PC-3 (cell line): ENCODE data around the gene SDHAF1. TPM values are rescaled to one million over a fixed set of nuclear protein-coding genes. Genes with fewer than 3 reads are reported as not detected.
A peak's percentile ranks its signal among the peaks of the same experiment; 100 is the strongest.

Source experiments
- ATAC-seq: fragments of 200-7000 bp; cut with Tn5 transposase; 2 replicates; pipeline ENCODE4 v1.9.1; 2020; ENCODE audit warnings: mild to moderate bottlenecking, moderate library complexity
- BruUV-seq: library from RNA; stranded (reverse); fragments of 400-500 nt; replicated peaks from 2 replicates; lab custom pipeline; 2021; lab: Mats Ljungman, UMichigan
- CTCF ChIA-PET: fragments of 300-600 bp; sonication (Branson Sonifier 250); formaldehyde crosslinking; loops from one replicate; lab custom pipeline; 2022; ENCODE audit warnings: antibody characterized with exemption; lab: Charles Lee
- POLR2A ChIA-PET: fragments of 300-600 bp; sonication (Branson Sonifier 250); formaldehyde crosslinking; loops from one replicate; lab custom pipeline; 2022; ENCODE audit warnings: antibody characterized with exemption; ENCODE audit not compliant: unreplicated experiment; lab: Charles Lee
- DNase-seq: peaks from one replicate; pipeline ENCODE4 v3.0.0-alpha.2; 2015
- H2AFZ ChIP-seq: fragments of 300-600 bp; sonication (generic); 2 replicates; pipeline ENCODE4 v1.6.0; 2016; ENCODE audit warnings: antibody characterized with exemption, low read length
- H3F3A ChIP-seq: fragments of 300-600 bp; sonication (generic); one replicate; pipeline ENCODE4 v1.6.0; 2017; ENCODE audit warnings: antibody characterized with exemption, low read length, control low read depth, mild to moderate bottlenecking; ENCODE audit not compliant: unreplicated experiment
- H3K27ac ChIP-seq: fragments of 300-600 bp; sonication (generic); 2 replicates; pipeline ENCODE4 v1.5.1; 2016; ENCODE audit warnings: mild to moderate bottlenecking, low read length
- H3K27me3 ChIP-seq: fragments of 300-600 bp; sonication (generic); 2 replicates; pipeline ENCODE4 v1.6.1; 2016; ENCODE audit warnings: low read length, mixed read lengths
- H3K36me3 ChIP-seq: fragments of 300-600 bp; sonication (generic); 2 replicates; pipeline ENCODE4 v1.6.1; 2016; ENCODE audit warnings: low read depth, mixed run types, low read length, mixed read lengths
- H3K4me1 ChIP-seq: fragments of 300-600 bp; sonication (generic); 2 replicates; pipeline ENCODE4 v1.5.1; 2016; ENCODE audit warnings: low read length; ENCODE audit not compliant: insufficient read depth
- H3K4me2 ChIP-seq: fragments of 300-600 bp; sonication (generic); 2 replicates; pipeline ENCODE4 v1.6.0; 2016; ENCODE audit warnings: low read length
- H3K4me3 ChIP-seq: fragments of 300-600 bp; sonication (generic); 2 replicates; pipeline ENCODE4 v1.5.1; 2016; ENCODE audit warnings: mild to moderate bottlenecking, low read length, mixed read lengths
- H3K79me2 ChIP-seq: fragments of 300-600 bp; sonication (generic); 2 replicates; pipeline ENCODE4 v1.6.1; 2017; ENCODE audit warnings: low read length, mixed read lengths
- H3K9ac ChIP-seq: fragments of 300-600 bp; sonication (generic); 2 replicates; pipeline ENCODE4 v1.6.0; 2016; ENCODE audit warnings: mild to moderate bottlenecking, low read length
- H3K9me2 ChIP-seq: fragments of 300-600 bp; sonication (generic); replicated peaks from 2 replicates; pipeline ENCODE4 v1.6.1; 2016; ENCODE audit warnings: mixed run types, low read length, mixed read lengths
- H3K9me3 ChIP-seq: fragments of 300-600 bp; sonication (generic); 2 replicates; pipeline ENCODE4 v1.6.1; 2016; ENCODE audit warnings: low read length, mixed read lengths
- H4K20me1 ChIP-seq: fragments of 300-600 bp; sonication (generic); 2 replicates; pipeline ENCODE4 v1.6.1; 2016; ENCODE audit warnings: low read length, mixed read lengths
- CTCF ChIP-seq: fragments of 300-600 bp; sonication (generic); conservative IDR thresholded peaks from 2 replicates; pipeline ENCODE4 v1.5.1; 2017; ENCODE audit warnings: antibody characterized with exemption, low read depth, mild to moderate bottlenecking, low read length
- EZH2 ChIP-seq: fragments of 300-600 bp; sonication (generic); IDR thresholded peaks from one replicate; pipeline ENCODE4 v1.6.1; 2017; ENCODE audit warnings: antibody characterized with exemption, mild to moderate bottlenecking, low read length; ENCODE audit not compliant: unreplicated experiment
- EZH2phosphoT487 ChIP-seq: fragments of 300-600 bp; sonication (generic); IDR thresholded peaks from 2 replicates; pipeline ENCODE4 v1.6.1; 2018; ENCODE audit warnings: mild to moderate bottlenecking, antibody characterized with exemption, low read length, borderline replicate concordance
- intact Hi-C: fragments of 100-400 bp; cut with micrococcal nuclease; formaldehyde crosslinking; loops from 2 replicates; pipeline ENCODE4 v1.9.0; 2023
- total RNA-seq: library from RNA; depleted of rRNA; stranded (reverse); fragments of >200 nt; gene quantifications from 2 replicates; pipeline ENCODE4 v1.2.3, GENCODE V29; 2014; rRNA removed

SDHAF1 gene
- total RNA-seq, 1 experiment from 2014 or later = 24.5 TPM

GRCh38 chr19:36041831-36042230, 46.8 kb downstream of the SDHAF1 start:
- Histone ChIP-seq H3K9me2 (no peaks in the 10 kb centered on the region), H3K79me2 (no peaks in the 10 kb centered on the region), H3K36me3 (no peaks in the 10 kb centered on the region), H3K27me3 (no peaks in the 10 kb centered on the region), H3K27ac (no peak overlapping the region), H3F3A (no peaks in the 10 kb centered on the region), H3K9me3 (no peaks in the 10 kb centered on the region), H3K4me2 (no peak overlapping the region), H4K20me1 (no peaks in the 10 kb centered on the region), H3K9ac (no peak overlapping the region), H3K4me3 (no peak overlapping the region), H2AFZ (no peak overlapping the region), H3K4me1 (no peaks in the 10 kb centered on the region)
- ATAC-seq (no peak), DNase-seq (peak; percentile 9)
- CTCF ChIA-PET = no interaction called here
- POLR2A ChIA-PET = no interaction called here
- TF ChIP-seq EZH2phosphoT487 (no peak), CTCF (no peak), EZH2 (no peak)
- intact Hi-C loops = no loop called here
- BruUV-seq = no TSS peak

- POLR2A ChIA-PET = no interaction called here
- BruUV-seq = no TSS peak
- Histone ChIP-seq H2AFZ (no peak overlapping the region), H3K9ac (no peak overlapping the region), H3F3A (no peaks in the 10 kb centered on the region), H3K4me1 (no peaks in the 10 kb centered on the region), H3K4me3 (no peak overlapping the region), H3K36me3 (no peaks in the 10 kb centered on the region), H3K27me3 (no peaks in the 10 kb centered on the region), H4K20me1 (no peaks in the 10 kb centered on the region), H3K4me2 (no peak overlapping the region), H3K9me2 (no peaks in the 10 kb centered on the region), H3K9me3 (no peaks in the 10 kb centered on the region), H3K27ac (no peak overlapping the region), H3K79me2 (no peaks in the 10 kb centered on the region)
- intact Hi-C loops = no loop called here
- CTCF ChIA-PET = no interaction called here
- TF ChIP-seq EZH2phosphoT487 = no peak
- no peak for TF ChIP-seq EZH2
- no peak for TF ChIP-seq CTCF
- ATAC-seq = no peak
- no peak for DNase-seq
These were observed 49.0 kb downstream of the SDHAF1 start for GRCh38 chr19:36043952-36044351.

Other genes starting within 250 kb of the SDHAF1 start
- gene U2AF1L4, start 249.8 kb upstream of the SDHAF1 start, total RNA-seq = 7.8 and 16.4 TPM in 2 replicates
- 34.3 and 42.9 TPM in 2 replicates for gene PSENEN, start 249.5 kb upstream of the SDHAF1 start, total RNA-seq
- 4.6 and 8.2 TPM in 2 replicates for gene LIN37, start 246.6 kb upstream of the SDHAF1 start, total RNA-seq
- not detected in 2 replicates for gene HSPB6, start 238.2 kb upstream of the SDHAF1 start, total RNA-seq
- gene PROSER3, start 237.0 kb upstream of the SDHAF1 start, total RNA-seq = 5.5 and 6.1 TPM in 2 replicates
- gene ARHGAP33, start 219.6 kb upstream of the SDHAF1 start, total RNA-seq = 3.7 and 5.4 TPM in 2 replicates
- not detected in 2 replicates for gene PRODH2, start 182.3 kb upstream of the SDHAF1 start, total RNA-seq
- not detected in 2 replicates for gene NPHS1, start 142.7 kb upstream of the SDHAF1 start, total RNA-seq
- not detected in 2 replicates for gene KIRREL2, start 138.3 kb upstream of the SDHAF1 start, total RNA-seq
- 21.1 and 23.2 TPM in 2 replicates for gene APLP1, start 126.6 kb upstream of the SDHAF1 start, total RNA-seq
- gene NFKBID, start 94.6 kb upstream of the SDHAF1 start, total RNA-seq = 9.0 and 10.6 TPM in 2 replicates
- gene HCST, start 92.7 kb upstream of the SDHAF1 start, total RNA-seq = not detected in 2 replicates
- not detected in 2 replicates for gene TYROBP, start 86.9 kb upstream of the SDHAF1 start, total RNA-seq
- 4.1 and 4.8 TPM in 2 replicates for gene LRFN3, start 58.8 kb upstream of the SDHAF1 start, total RNA-seq
- 0.77 and 1.9 TPM in 2 replicates for gene SYNE4, start 13.6 kb downstream of the SDHAF1 start, total RNA-seq
- gene ALKBH6, start 19.0 kb downstream of the SDHAF1 start, total RNA-seq = 38.4 and 39.3 TPM in 2 replicates
- 0.07 TPM in 1 of 2 replicates, not detected in the other for gene CLIP3, start 37.7 kb downstream of the SDHAF1 start, total RNA-seq
- gene THAP8, start 59.1 kb downstream of the SDHAF1 start, total RNA-seq = 0.95 and 2.1 TPM in 2 replicates
- 13.3 and 13.9 TPM in 2 replicates for gene WDR62, start 59.7 kb downstream of the SDHAF1 start, total RNA-seq
- not detected in 2 replicates for gene OVOL3, start 116.0 kb downstream of the SDHAF1 start, total RNA-seq
- 191 and 250 TPM in 2 replicates for gene POLR2I, start 119.7 kb downstream of the SDHAF1 start, total RNA-seq
- 260 and 332 TPM in 2 replicates for gene TBCB, start 120.3 kb downstream of the SDHAF1 start, total RNA-seq
- gene CAPNS1, start 144.9 kb downstream of the SDHAF1 start, total RNA-seq = 329 and 339 TPM in 2 replicates
- gene COX7A1, start 157.3 kb downstream of the SDHAF1 start, total RNA-seq = not detected in 2 replicates
- gene ZNF565, start 219.5 kb downstream of the SDHAF1 start, total RNA-seq = 3.0 and 3.1 TPM in 2 replicates
- 78.4 and 83.1 TPM in 2 replicates for gene ZNF146, start 219.9 kb downstream of the SDHAF1 start, total RNA-seq